Trophoblast cell (in vitro differentiated cells and primary cell): ENCODE results near the gene RNFT2.

Experiments used
- DNase-seq, 2 donors: peaks; one replicate each; pipeline ENCODE4 v3.0.0-alpha.2; 2016
- H2AFZ ChIP-seq: 2 replicates; pipeline ENCODE4 v1.6.1; 2013; ENCODE audit warnings: low read length, moderate library complexity, mild to moderate bottlenecking; ENCODE audit not compliant: insufficient read depth, poor library complexity
- H2AK5ac ChIP-seq: 2 replicates; pipeline ENCODE4 v1.6.1; 2013; ENCODE audit warnings: mild to moderate bottlenecking, low read length
- H2BK120ac ChIP-seq: 2 replicates; pipeline ENCODE4 v1.6.1; 2013; ENCODE audit warnings: low read length, mild to moderate bottlenecking, moderate library complexity; ENCODE audit not compliant: insufficient read depth, poor library complexity
- H2BK12ac ChIP-seq: 2 replicates; pipeline ENCODE4 v1.6.1; 2013; ENCODE audit warnings: mild to moderate bottlenecking, low read length, moderate library complexity
- H2BK5ac ChIP-seq: 2 replicates; pipeline ENCODE4 v1.6.1; 2013; ENCODE audit warnings: low read length, low read depth, moderate library complexity, mild to moderate bottlenecking; ENCODE audit not compliant: poor library complexity
- H3K14ac ChIP-seq: 2 replicates; pipeline ENCODE4 v1.6.1; 2013; ENCODE audit warnings: mild to moderate bottlenecking, low read length
- H3K18ac ChIP-seq: 2 replicates; pipeline ENCODE4 v1.6.1; 2013; ENCODE audit warnings: mild to moderate bottlenecking, low read length
- H3K23ac ChIP-seq: 2 replicates; pipeline ENCODE4 v1.6.1; 2013; ENCODE audit warnings: low read length
- H3K27ac ChIP-seq: 2 replicates; pipeline ENCODE4 v1.5.1; 2013; ENCODE audit warnings: low read depth, mild to moderate bottlenecking, inconsistent platforms, low read length, moderate library complexity
- H3K27me3 ChIP-seq: 2 replicates; pipeline ENCODE4 v1.6.1; 2013; ENCODE audit warnings: inconsistent platforms, mild to moderate bottlenecking, low read length, moderate library complexity; ENCODE audit not compliant: insufficient read depth
- H3K36me3 ChIP-seq, 2 experiments: 1 replicate in 1 of 2; 2 replicates in 1 of 2; pipeline ENCODE4 v1.6.1; 2013; ENCODE audit warnings: low read length in 2 of 2, mild to moderate bottlenecking in 2 of 2, moderate library complexity in 1 of 2; ENCODE audit not compliant: insufficient read depth in 2 of 2, control insufficient read depth in 1 of 2
- H3K4ac ChIP-seq: 2 replicates; pipeline ENCODE4 v1.6.1; 2013; ENCODE audit warnings: low read depth, mild to moderate bottlenecking, low read length, moderate library complexity
- H3K4me1 ChIP-seq, 2 experiments: 1 replicate in 1 of 2; 2 replicates in 1 of 2; pipeline ENCODE4 v1.6.1; 2013; ENCODE audit warnings: low read length in 2 of 2, mild to moderate bottlenecking in 2 of 2, moderate library complexity in 1 of 2; ENCODE audit not compliant: insufficient read depth in 2 of 2, control insufficient read depth in 1 of 2
- H3K4me2 ChIP-seq: 2 replicates; pipeline ENCODE4 v1.6.1; 2013; ENCODE audit warnings: inconsistent platforms, mild to moderate bottlenecking, low read length, moderate library complexity
- H3K4me3 ChIP-seq: 2 replicates; pipeline ENCODE4 v1.5.1; 2013; ENCODE audit warnings: mild to moderate bottlenecking, low read depth, low read length, inconsistent platforms
- H3K79me1 ChIP-seq: one replicate; pipeline ENCODE4 v1.6.1; 2013; ENCODE audit warnings: low read length
- H3K79me2 ChIP-seq: 2 replicates; pipeline ENCODE4 v1.6.1; 2013; ENCODE audit warnings: low read length, mild to moderate bottlenecking; ENCODE audit not compliant: control insufficient read depth, insufficient read depth, poor library complexity
- H3K9ac ChIP-seq: 2 replicates; pipeline ENCODE4 v1.6.1; 2013; ENCODE audit warnings: mild to moderate bottlenecking, low read length
- H3K9me3 ChIP-seq: 2 replicates; pipeline ENCODE4 v1.6.1; 2013; ENCODE audit warnings: low read depth, mild to moderate bottlenecking, control low read depth, inconsistent platforms, low read length; ENCODE audit not compliant: insufficient read depth
- H4K12ac ChIP-seq: 2 replicates; pipeline ENCODE4 v1.6.1; 2013; ENCODE audit warnings: low read depth, mild to moderate bottlenecking, low read length, moderate library complexity
- H4K8ac ChIP-seq: 2 replicates; pipeline ENCODE4 v1.6.1; 2013; ENCODE audit warnings: low read depth, mild to moderate bottlenecking, low read length, moderate library complexity
- H4K91ac ChIP-seq: one replicate; pipeline ENCODE4 v1.6.1; 2013; ENCODE audit warnings: low read depth, mild to moderate bottlenecking, low read length, moderate library complexity
- WGBS: extraction: QIAGEN DNeasy Blood & Tissue Kit; methylation state at CpG from one replicate; pipeline ENCODE4 v1.1.7; 2013; ENCODE audit warnings: missing lambda C conversion rate; ENCODE audit not compliant: insufficient read length, insufficient coverage; ENCODE audit errors: extremely low coverage; 5-methylcytosine and 5-hydroxymethylcytosine counted together

Gene RNFT2

DNA sequence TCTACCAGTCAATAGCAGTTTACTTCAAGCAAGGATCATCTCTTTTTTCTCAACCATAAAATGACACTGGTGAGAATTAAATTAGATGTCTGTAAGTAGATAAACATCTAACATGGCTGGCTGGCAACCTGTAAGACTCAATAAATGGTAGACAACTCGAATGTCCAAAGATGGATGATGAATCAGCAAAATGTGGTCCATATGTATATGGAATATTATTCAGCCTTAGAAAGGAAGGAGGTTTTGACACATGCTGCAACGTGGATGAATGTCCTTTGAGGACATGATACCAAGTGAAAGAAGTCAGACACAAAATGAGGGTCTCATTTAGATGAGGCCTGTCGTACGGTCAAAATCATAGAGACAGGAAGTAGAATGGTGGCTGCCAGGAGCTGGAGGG, 46.5 kb upstream of the RNFT2 start:
- no peak overlapping the region for H3K27ac ChIP-seq
- H2AK5ac ChIP-seq = no peak overlapping the region
- no peak overlapping the region for H4K91ac ChIP-seq
- no peaks in the 10 kb centered on the region for H3K79me1 ChIP-seq
- H3K4me1 ChIP-seq = no peaks in the 10 kb centered on the region
- no peaks in the 10 kb centered on the region for H3K36me3 ChIP-seq
- H3K14ac ChIP-seq = no peak overlapping the region
- H3K9ac ChIP-seq = no peak overlapping the region
- H3K4me2 ChIP-seq = no peak overlapping the region
- H3K9me3 ChIP-seq = peaks cover 5% of the 10 kb centered on the region
- no peak overlapping the region for H3K23ac ChIP-seq
- DNase-seq = no peak
- H2BK120ac ChIP-seq = no peak overlapping the region
- no peak overlapping the region for H2AFZ ChIP-seq
- H2BK12ac ChIP-seq = no peak overlapping the region
- no CpG with 5 or more reads among the region's 4 CpGs for WGBS
- H4K8ac ChIP-seq = no peak overlapping the region
- no peak overlapping the region for H3K4ac ChIP-seq
- H3K4me3 ChIP-seq = no peak overlapping the region
- H3K18ac ChIP-seq = no peak overlapping the region
- H3K27me3 ChIP-seq = peaks cover 2% of the 10 kb centered on the region
- no peaks in the 10 kb centered on the region for H3K79me2 ChIP-seq
- no peak overlapping the region for H2BK5ac ChIP-seq
- no peak overlapping the region for H4K12ac ChIP-seq

DNA sequence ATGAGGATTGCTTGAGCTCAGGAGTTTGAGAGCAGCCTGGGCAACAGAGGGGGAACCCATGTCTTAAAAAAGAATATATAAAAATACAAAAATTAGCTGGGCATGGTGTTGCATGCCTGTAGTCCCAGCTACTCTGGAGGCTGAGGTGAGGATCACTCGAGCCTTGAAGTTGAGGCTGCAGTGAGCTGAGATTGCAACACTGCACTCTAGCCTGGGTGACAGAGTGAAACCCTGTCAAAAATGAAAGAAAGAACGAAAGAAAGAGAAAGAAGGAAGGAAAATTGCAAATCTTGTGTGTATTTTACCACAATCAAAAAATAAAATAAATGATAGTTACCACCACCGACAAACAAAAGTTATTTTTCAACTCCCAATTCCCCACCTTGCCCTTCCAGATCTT, 45.5 kb upstream of the RNFT2 start:
- no CpG with 5 or more reads among the region's 3 CpGs for WGBS
- Histone ChIP-seq H2AFZ (no peak overlapping the region), H3K79me2 (no peaks in the 10 kb centered on the region), H4K12ac (no peak overlapping the region), H4K8ac (no peak overlapping the region), H2BK120ac (no peak overlapping the region), H3K23ac (no peak overlapping the region), H3K36me3 (no peaks in the 10 kb centered on the region), H3K4me3 (no peak overlapping the region), H3K4me1 (no peaks in the 10 kb centered on the region), H2BK12ac (no peak overlapping the region), H3K14ac (no peak overlapping the region), H2AK5ac (no peak overlapping the region), H2BK5ac (no peak overlapping the region), H3K9me3 (peaks cover 3% of the 10 kb centered on the region), H3K27ac (no peak overlapping the region), H3K4ac (no peak overlapping the region), H3K27me3 (peaks cover 2% of the 10 kb centered on the region), H3K18ac (no peak overlapping the region), H4K91ac (no peak overlapping the region), H3K9ac (no peak overlapping the region), H3K4me2 (no peak overlapping the region), H3K79me1 (no peaks in the 10 kb centered on the region)
- no peak for DNase-seq

DNA sequence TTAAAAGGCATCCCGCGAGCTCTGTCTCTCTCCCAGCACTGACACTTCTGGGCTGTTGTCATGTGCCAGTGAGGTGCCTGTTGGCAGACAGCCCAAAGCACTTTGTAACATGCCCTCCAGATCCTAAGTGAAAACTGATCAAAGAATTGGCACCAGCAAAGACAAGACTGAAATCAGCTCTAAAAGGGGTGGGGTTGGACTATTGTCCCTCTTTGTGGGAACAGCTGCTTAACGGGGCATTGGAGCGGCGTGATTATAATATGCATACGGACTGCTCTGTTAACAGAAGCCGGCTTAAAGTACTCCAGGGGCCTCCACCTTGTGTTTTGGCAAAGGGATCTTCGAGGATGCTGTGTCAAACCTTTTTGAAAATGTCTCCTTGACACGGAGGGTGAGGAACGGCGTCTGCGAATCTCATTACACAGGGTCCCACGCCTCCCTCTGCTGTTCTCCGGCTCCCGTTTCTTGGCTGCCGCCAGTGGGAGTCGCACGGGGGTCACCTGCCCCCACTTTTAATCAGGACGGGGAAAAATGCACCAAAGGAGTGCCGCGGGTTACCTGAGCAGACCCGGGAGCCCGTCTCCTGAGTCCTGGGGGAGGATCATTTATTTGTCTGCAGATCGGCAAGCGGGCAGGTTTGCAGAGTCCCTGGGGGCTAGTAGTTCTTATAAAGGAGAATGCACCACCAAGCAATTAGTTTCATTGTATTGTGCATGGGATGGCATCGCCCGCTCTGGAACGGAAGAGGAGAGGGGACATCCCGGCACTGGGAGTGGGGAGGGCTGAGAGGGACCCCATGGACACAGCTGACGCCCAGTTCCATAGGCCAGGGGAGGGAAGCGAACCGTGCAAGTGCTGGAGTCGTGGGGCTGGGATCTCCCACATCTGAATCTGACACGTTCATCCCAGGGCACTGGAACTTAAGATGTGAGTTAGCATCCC, 44.6 kb upstream of the RNFT2 start:
- H3K79me1 ChIP-seq = no peaks in the 10 kb centered on the region

DNA sequence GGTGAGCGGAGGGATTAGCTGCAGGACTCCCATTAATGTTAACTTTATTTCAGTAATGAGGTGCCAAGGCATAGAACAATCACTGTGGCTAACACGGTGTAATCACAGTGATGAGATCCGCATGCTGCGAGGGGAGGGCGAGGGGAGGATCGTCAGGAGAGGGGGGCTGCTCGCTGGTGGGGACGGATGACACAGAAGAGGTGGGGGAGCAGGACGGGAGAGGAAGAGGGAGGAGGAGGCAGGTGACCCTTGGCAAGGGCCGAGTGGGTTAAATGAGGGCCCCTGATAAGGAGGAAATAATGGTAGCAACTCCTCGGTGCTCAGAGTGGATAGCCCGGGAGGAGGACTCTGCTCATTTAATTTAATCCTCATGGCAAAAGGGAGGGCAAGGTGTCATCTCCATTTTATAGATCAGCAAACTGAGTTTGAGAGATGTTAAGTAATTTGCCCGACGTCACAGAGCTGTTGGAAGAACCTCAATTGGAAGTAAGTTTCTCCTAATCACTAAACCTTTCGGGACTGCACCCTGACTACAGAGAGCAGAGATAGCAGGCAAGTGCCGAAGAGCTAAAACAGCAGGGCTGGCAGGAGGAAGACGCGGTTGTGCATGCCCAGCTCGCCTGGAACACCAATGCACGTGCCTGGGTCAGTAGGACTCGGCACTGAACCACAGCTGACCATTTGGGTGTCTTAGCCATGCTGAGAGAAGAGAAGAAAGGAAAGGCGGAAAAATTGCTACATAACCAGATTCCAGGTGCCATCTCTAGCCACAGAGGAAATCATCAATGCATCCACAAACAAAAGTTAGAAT, 43.3 kb upstream of the RNFT2 start:
- Histone ChIP-seq H3K4me3 (no peak overlapping the region), H3K4ac (no peak overlapping the region), H3K79me1 (no peaks in the 10 kb centered on the region), H3K27ac (no peak overlapping the region), H2BK12ac (no peak overlapping the region), H2BK5ac (no peak overlapping the region), H3K79me2 (no peaks in the 10 kb centered on the region), H2AK5ac (no peak overlapping the region), H3K9ac (no peak overlapping the region), H4K91ac (no peak overlapping the region), H3K4me2 (no peak overlapping the region), H3K9me3 (peaks cover 1% of the 10 kb centered on the region), H3K14ac (no peak overlapping the region), H4K8ac (no peak overlapping the region), H3K4me1 (no peaks in the 10 kb centered on the region), H3K36me3 (no peaks in the 10 kb centered on the region), H3K18ac (no peak overlapping the region), H4K12ac (no peak overlapping the region), H3K23ac (no peak overlapping the region), H2AFZ (no peak overlapping the region), H3K27me3 (peaks cover 2% of the 10 kb centered on the region), H2BK120ac (no peak overlapping the region)
- DNase-seq = no peak
- no CpG with 5 or more reads among the region's 22 CpGs for WGBS

More for the DNA sequence above, 44.6 kb upstream of the RNFT2 start:
- Histone ChIP-seq H3K9ac (no peak overlapping the region), H2BK120ac (no peak overlapping the region), H3K27me3 (peaks cover 2% of the 10 kb centered on the region), H3K79me2 (no peaks in the 10 kb centered on the region), H3K36me3 (no peaks in the 10 kb centered on the region), H4K8ac (no peak overlapping the region), H3K4me2 (no peak overlapping the region), H3K4ac (no peak overlapping the region), H2BK12ac (no peak overlapping the region), H2BK5ac (no peak overlapping the region), H2AK5ac (no peak overlapping the region), H3K9me3 (peaks cover 1% of the 10 kb centered on the region), H2AFZ (no peak overlapping the region), H3K23ac (no peak overlapping the region), H3K4me3 (no peak overlapping the region), H4K91ac (no peak overlapping the region), H3K4me1 (no peaks in the 10 kb centered on the region), H3K27ac (no peak overlapping the region), H3K14ac (no peak overlapping the region), H3K18ac (no peak overlapping the region), H4K12ac (no peak overlapping the region)
- no peak for DNase-seq
- no CpG with 5 or more reads among the region's 34 CpGs for WGBS
